Neural progenitor cell (in vitro differentiated cells): Measurements from ENCODE around the gene SPTBN1.

Experiments used
- CTCF ChIP-seq: fragments of 200-600 bp; sonication (generic); IDR thresholded peaks from 2 replicates; pipeline ENCODE4 v1.5.1; 2017; ENCODE audit warnings: antibody characterized with exemption, mild to moderate bottlenecking
- EZH2phosphoT487 ChIP-seq: fragments of 200-600 bp; sonication (generic); IDR thresholded peaks from 2 replicates; pipeline ENCODE4 v1.6.1; 2017; ENCODE audit warnings: antibody characterized with exemption

GRCh38 chr2:54510916-54511315 lies 54.8 kb downstream of the SPTBN1 start:
- TF ChIP-seq CTCF (no peak), EZH2phosphoT487 (no peak)
